Hepatocyte (in vitro differentiated cells): ENCODE results near the gene RMND1.

Source experiments
- EZH2 ChIP-seq: fragments of 200-600 bp; sonication (generic); IDR thresholded peaks from 2 replicates; pipeline ENCODE4 v1.6.1; 2016; ENCODE audit warnings: antibody characterized with exemption, mild to moderate bottlenecking, borderline replicate concordance
- EZH2phosphoT487 ChIP-seq: fragments of 200-600 bp; sonication (generic); IDR thresholded peaks from one replicate; pipeline ENCODE4 v1.6.1; 2018; ENCODE audit warnings: antibody characterized with exemption, mild to moderate bottlenecking, low read depth, moderate library complexity; ENCODE audit not compliant: unreplicated experiment, severe bottlenecking
- TF ChIP-seq, protein P1 (sequence below): fragments of 200-600 bp; sonication (generic); IDR thresholded peaks from 2 replicates; pipeline ENCODE4 v1.5.1; 2016; ENCODE audit warnings: antibody characterized with exemption, mild to moderate bottlenecking; ENCODE audit not compliant: poor library complexity

GRCh38 chr6:151434369-151434768 is 17.6 kb downstream of the RMND1 start:
- TF ChIP-seq EZH2phosphoT487 = no peak
- TF ChIP-seq, protein P1, sequence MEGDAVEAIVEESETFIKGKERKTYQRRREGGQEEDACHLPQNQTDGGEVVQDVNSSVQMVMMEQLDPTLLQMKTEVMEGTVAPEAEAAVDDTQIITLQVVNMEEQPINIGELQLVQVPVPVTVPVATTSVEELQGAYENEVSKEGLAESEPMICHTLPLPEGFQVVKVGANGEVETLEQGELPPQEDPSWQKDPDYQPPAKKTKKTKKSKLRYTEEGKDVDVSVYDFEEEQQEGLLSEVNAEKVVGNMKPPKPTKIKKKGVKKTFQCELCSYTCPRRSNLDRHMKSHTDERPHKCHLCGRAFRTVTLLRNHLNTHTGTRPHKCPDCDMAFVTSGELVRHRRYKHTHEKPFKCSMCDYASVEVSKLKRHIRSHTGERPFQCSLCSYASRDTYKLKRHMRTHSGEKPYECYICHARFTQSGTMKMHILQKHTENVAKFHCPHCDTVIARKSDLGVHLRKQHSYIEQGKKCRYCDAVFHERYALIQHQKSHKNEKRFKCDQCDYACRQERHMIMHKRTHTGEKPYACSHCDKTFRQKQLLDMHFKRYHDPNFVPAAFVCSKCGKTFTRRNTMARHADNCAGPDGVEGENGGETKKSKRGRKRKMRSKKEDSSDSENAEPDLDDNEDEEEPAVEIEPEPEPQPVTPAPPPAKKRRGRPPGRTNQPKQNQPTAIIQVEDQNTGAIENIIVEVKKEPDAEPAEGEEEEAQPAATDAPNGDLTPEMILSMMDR = no peak
- no peak for TF ChIP-seq EZH2
